NCI-H748 treated with DMSO at 0.1 percent for 48 hours (cell line): ENCODE measurements around the gene LRMDA.
A peak's percentile ranks its signal among the peaks of the same experiment; 100 is the strongest.
"Not testable (repeated sequence)": the region's sequence is repeated elsewhere in the genome, so short reads cannot be mapped to it uniquely, and the experiment has no call there.

Source experiments
- DNase-seq: peaks from one replicate; lab custom pipeline; 2025; lab: John Stamatoyannopoulos, UW

Gene LRMDA

DNA sequence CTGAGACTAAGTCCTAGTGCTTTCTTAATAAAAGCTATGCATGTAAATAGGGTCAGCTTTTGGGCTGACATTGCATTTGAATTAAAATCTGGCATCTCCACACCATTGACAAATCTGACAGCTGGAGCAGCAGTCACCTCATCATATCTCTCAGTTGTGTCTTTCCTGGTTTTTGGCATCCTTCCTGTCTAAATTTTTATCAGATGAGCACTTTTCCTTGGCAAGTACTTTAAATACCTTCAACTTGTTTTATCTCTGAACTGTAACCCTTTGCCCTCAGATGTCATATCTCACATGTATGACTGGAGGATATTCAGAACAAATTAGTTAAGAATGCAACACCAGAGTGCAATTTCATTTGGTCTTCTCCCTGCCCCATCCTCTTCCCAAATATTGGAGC, 1066.2 kb downstream of the LRMDA start:
- DNase-seq, result no peak

GRCh38 chr10:76504823-76505222, 1073.4 kb downstream of the LRMDA start:
- no peak for DNase-seq

DNA sequence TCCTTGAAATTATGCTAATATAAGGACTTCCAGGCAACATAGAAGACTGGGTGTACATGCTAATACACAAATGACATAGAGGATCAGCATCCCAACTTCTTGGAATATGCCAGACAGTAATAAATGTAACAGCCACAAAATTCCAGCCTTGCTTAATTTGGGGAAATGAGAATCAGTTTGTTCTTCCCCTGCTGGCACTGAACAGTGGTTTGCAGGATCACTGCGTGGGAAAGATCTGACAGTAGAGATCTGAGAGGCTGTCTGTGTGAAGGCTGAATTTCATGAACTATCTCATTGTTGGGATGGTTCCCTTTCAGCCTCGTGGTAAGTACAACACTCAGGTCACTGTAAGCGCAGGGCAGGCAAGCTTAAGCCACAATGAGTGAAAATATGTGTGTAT, 1078.0 kb downstream of the LRMDA start:
- no peak for DNase-seq

DNA sequence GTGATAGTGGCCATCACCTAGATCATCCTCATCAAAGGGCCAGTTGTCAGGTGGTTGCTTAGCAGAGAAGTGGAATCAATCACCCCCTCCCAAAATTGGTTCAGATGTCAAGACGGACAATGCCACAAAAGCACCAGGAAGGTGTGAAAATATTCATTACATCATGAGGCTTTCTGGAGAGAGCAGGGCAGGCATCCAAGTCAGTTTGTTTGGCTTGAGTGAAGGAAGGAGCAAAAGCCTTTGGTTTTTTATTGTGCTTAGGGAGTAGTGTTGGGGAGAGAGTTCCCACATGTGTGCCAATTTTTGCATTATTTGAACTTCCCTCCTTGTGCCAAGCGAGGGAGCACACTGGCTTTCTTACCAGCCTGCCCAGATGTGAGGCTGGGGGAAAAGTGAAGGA, 1082.9 kb downstream of the LRMDA start:
- DNase-seq, result no peak

- no peak for DNase-seq
These were observed 1083.4 kb downstream of the LRMDA start for GRCh38 chr10:76514869-76515268.

DNA sequence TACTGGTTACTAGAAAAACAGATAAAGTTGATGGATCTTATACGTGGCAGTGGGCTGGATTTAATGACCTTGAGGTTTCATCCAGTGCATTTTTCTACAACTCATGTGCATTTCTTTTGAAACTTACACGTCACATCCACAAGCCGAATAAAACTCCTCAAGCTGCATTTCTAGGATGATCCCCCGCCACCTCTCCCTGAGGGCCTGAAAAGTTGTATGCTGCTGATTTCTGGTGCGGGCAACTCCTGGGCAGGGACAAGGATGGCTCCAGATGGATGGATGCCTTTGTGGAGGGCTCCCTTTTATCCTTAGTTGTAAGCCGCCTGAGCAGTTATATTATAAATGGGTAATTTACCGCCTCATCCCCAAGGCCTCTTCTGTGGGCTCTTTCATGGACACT, 1091.1 kb downstream of the LRMDA start:
- no peak for DNase-seq

DNA sequence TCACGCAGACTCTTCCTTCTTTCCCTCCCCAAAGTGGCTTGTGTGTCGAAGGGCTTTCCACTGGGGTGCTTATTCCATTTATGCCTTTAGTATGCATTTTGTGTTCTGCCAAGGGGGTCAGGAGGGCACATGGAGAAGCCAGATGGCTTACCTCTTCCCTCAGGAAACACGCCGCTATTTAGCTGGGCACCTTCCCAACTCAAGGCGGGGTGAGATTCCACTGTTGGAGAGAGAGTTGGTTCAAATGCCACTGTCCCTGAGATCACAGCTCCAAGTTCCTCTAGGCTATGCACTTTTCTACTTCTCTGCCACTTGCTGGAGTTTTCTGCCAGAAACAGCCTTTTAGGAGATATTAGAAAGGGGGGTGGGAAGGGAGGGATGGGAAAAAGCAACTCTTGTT, 1091.8 kb downstream of the LRMDA start:
- DNase-seq, result no peak

DNA sequence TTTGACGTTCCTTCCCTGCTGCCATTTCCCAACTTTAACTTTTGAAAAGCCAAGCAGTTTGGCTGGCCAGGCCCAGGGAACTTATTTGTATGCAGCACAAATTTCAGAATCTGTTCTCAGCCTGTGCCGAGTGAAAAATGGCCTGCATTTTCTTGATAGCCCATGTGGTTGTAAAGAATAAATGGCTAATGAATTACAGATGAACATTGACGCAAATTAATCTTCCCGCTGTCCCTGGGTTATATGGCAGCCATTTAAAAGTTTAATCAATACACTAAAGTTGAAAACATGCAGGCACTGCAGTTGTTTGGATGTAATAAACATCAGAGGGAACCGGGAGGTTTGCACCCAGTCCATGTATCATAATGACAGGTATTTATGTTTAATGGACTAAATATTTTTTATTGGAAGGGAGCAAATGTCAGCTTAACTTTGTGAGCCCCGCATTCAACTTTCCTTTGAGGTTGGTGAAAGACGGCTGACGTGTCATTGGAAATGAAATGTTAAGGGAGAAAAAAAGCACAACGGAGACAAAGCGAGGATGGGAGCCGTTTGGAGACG, 1092.4 kb downstream of the LRMDA start:
- DNase-seq, result no peak

DNA sequence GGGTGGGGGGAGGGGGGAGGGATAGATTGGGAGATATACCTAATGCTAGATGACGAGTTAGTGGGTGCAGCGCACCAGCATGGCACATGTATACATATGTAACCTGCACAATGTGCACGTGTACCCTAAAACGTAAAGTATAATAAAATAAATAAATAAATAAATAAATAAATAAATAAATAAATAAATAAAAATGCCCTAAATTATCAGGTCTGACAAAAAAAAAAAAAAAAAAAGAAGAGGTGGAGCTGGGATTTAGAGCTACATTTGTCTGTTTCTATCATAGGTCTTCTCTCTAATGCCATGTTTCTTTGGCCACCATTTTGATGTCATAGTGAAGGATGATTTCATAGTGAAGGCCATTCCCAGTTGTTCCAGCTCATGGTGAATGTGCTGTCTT, 1095.4 kb downstream of the LRMDA start:
- not testable (repeated sequence) for DNase-seq

DNA sequence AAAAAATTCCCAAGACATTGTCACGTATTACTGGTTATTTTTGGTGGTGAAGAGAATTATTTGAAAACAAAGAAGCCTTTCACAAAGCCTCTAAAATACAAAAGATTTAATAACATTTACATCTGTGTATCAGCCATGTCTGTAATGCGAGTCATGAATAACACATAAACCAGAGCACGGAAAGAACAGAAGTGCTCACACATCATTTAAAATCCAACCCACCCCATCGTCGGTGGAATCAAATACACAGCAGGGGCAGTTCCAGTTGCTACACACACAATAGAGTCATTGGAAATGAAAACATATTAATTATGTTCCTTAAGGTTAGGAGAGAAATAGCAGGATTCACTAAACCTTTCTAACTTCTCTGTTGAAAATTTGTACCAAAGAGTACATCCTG, 1108.9 kb downstream of the LRMDA start:
- no peak for DNase-seq

DNA sequence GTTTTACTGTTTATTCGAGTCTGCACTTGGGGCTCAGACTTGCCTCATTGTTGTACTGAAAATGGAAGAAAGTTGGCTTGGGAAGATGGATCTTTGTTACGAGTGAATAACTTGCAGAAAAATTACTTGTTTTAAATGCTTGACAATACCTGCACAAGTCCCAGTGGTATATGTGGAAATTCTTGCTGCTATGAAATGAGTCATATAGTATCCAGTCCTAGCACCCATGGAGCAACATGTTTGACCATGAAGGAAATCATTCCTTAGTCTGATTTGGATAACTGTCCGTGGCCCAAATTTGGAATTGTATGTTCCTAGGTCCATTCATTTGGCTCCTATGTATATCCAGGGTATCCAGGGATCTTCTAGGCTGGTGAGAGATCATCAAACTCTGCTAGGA, 1109.4 kb downstream of the LRMDA start:
- DNase-seq, result no peak

- DNase-seq, result no peak
These were observed 1110.4 kb downstream of the LRMDA start for GRCh38 chr10:76541852-76542251.

DNA sequence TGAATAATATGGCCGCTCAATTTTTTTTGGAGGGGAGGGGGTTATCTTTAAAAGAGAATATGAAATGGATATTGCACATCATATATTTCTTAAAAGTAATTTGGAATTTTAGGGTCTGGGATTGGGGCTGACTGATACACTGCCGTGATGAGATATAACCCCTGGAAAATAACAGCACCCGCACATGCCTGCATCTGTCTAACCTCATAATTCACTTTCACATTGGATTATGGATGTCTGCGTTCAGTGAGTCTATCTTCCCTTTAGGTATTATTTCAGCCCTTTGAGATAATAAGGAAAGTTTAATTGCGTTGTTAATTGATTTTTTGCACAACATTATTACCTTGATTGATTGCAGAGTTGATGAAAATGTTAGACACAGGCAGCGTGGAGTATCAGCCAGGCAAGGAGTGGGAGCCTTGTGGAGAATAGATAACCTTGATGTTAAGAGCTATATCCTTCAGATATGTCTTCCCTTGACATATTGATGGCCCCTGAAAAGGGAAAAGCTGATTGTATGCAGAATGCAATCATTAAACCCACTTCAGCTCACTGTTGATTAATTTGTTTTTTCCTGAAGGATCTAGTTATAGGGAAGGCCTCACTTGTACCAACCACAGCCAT, 1111.0 kb downstream of the LRMDA start:
- DNase-seq, result no peak

DNA sequence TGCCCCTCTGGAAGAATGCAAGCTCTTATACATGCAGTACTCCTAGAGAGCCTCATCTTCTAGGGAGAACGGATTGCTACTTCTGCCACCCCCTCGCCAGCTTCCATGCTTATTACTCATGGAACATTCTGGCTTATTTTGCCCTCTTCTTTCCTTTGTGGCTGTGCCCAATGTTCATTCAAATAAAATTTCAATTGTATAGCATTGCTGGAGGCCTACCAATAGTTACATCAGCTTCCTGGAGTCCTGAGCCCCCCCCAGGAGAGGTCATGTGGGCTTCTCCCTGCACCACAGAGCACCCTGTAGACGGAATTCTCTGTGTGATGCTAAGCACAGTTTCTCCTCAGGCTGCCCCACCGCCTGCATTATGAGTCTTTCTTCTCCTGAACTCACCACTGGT, 1112.2 kb downstream of the LRMDA start:
- DNase-seq, result no peak

- DNase-seq, result no peak
These were observed 1113.4 kb downstream of the LRMDA start for GRCh38 chr10:76544789-76545188.

DNA sequence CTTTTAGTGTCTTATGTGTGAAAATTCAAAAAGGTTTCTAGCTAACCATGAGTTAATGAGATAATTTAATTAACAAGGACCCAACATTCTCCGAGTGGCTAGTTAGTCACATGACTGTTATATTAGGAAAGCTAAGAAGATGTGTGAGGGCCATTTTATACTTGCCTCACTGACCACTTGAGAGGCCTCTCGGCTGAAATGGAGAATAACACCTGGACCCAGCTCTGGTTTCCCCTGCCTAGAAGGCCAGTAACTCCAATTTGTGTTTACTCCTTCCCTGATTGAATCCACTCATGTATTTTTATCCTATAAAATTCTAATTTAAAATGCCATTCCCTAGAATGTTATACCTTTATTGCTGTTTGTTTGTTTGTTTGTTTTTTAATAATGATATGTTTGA, 1115.0 kb downstream of the LRMDA start:
- no peak for DNase-seq

DNA sequence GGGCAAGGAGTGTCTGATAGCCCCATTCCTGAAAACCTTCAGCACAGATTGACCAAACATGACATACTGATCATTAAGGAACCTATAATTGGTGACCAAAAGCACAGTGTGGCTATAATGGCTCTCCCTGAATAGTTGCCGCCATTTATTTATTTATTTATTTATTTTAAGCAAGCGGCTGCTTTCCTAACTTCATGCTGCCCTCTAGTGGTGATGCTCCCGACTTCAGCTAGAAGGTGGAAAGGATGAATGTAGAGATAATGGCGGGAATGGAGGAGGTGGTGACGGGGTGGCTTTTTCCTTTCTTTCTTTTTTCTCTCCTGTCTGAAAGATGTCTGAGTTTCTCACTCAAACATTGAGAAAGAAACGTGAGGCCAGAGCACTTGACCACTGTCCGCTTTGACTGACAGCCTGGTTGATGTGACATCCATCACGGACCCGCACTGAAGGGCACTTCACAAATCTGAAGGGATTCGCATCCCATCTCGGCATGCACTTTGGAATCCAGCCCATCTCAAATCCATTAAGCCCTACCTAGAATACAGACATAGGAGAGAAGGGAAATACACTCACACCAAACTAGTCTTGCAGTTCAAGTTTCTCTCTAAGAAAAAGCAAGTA, 1116.0 kb downstream of the LRMDA start:
- DNase-seq, result peak; percentile 70

DNA sequence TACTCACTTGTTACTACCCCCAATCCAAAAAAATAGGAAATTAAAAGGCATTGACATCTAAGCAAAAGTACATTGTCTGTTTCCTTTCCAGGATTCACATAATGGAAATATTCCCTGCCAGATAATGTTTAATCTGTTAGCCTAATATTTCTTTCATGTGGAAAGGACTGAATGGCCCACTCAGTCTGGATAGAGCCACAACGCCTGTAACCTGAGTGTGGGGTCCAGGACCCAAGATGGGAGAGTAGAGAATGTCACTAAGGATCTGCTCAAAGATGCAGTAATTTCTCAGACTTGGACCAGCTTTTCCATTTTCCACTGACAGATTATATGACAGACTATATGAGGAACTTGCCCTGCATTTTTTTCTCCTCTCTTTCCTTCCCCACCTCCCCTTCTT, 1117.3 kb downstream of the LRMDA start:
- no peak for DNase-seq

DNA sequence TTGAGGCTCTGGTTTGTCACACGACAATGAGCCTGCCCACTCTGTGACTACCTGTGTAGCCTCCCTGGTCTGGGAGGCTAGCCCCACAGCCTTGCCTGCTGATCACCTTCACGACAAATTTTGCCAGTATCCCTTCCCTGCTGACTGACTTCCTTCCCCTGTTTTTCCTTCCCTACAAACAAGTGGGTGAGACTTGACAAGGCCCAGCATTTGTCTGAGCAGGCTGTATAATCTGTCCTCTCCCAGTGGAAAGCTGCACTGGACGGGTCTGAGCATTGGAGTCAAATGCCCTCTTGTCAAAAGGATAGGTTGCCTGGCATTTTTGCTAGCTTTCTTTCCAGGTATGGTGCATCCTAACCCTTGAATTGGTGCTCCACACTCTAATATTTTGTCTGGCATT, 1117.7 kb downstream of the LRMDA start:
- no peak for DNase-seq

- DNase-seq, result no peak
These were observed 1119.4 kb downstream of the LRMDA start for GRCh38 chr10:76550806-76551205.

DNA sequence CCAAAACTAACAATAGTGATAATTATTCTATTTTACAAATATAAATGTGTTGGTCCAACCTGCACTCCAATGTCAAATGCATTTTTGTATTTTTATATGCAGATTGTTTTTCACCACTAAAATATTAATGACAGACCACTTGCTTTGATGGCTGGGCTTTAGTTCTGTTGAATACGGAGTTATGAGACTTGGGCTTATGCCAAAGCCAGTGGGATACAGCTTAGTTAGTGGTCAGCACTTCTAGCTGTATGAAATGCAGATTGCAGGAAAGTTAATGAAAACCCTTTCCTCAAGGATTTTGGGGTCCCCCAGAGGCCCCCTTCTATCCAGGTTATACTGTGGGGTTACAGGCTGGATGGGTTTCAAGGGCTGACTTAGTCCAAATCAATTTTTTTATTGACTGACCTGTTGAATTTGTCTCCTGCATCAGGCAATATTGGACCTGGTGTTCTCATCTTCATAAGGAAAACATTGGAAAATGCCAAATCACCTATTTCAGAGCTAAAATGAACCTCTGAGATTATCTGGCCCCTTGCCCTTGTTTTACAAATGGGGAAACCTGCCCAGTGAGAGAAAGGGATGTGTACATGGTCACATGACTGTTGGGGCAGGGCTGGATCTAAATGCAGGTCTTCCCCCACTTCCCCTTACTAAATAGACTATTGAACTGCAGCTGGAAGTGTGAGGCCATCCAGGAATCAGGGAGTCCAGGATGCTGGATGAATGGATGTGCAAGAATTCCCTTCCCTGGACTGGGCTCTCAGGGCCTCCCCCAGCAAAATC, 1120.9 kb downstream of the LRMDA start:
- DNase-seq, result no peak

GRCh38 chr10:76553263-76554032, 1122.0 kb downstream of the LRMDA start:
- DNase-seq, result no peak
